GM21825 (cell line): Measurements from ENCODE around the gene ZNF454.

Experiments used
- ATAC-seq: cut with Tn5 transposase; IDR thresholded peaks from one replicate; pipeline ENCODE4 v1.9.1; 2021; ENCODE audit warnings: mild to moderate bottlenecking, moderate library complexity; ENCODE audit not compliant: unreplicated experiment

The ZNF454 gene

DNA sequence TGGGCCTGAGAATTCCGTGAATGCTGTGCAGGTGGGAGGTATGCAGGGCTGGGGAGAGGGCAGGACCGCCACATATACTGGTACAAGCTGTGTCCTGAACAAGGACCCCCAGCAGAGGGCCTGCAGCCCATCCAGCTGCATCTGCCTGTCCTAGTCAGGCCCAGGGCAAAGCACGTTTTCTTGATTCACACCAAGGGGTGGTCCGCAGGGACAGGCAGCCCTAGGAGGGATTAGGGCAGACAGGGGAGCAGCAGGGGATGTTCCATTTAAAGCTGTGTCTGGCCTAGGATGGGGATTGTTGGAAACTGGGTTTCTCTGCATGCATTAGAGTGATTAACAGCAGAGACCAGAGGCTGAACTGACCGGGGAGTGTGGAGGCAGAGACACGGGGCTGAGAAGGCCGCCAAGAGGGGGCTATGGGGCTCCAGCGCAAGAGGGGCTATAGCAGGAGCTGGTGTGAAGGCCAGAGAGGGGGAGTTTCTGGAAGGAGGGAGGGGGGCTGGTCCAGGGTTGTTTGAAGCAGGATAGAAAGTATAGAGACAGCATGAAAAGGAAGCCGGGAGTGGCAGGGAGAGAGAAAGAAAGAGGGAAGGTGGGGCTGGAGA, 51.4 kb downstream of the ZNF454 start:
- ATAC-seq: no peak

DNA sequence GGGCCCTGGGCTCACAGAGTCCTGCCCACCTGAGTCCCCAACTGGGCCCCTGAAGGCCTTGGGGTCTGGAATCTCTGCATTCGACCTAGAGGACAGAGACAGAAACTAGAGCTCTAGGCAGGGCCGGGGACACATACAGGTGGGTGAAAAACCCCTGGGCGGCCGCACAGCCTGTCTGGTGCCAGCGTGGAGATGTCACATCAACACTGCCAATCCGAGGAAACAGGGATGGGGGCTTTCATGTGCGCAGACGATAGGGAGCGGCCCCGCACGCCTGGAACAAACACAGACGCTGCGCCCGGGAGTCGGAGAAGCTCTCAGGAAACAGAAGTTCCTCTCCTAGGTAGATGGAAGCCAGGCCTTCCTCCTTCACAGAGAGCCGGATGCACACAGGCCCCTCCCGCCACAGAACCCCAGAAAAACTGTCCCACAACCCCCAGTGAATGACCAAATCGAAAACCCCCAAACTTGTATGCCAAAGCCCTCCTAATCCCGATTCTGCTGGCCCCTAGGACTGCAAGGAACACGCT, 52.3 kb downstream of the ZNF454 start:
- no peak for ATAC-seq

DNA sequence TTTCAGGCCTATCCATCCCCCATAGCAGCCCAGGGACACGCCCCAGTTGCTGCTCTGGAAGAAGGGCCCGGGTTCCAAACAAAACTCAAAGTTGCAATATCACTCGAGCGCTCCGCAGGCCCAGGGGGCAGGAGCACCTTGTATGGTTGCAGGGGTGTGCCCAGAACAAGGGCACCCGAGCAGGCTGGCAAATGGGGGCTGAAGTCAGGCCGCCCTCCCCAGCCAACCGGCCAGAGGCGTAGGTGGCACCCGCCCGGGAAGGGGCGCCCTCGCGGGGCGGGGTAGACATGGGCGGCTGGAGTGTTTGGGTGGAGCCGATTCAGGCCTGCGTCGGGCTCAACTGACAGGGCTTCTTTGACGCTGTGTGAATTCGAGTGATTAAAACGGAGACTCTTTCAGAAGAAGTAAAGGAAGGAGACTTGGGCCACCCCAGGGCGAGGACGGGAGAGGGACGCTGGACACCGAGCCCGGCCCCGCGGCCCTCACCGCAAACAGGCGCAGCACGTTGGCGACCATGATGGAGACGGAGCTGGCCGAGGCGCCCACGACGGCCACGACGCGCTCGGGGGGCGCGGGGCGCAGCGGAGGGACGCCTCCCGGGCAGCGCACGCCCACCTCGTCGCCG, 53.1 kb downstream of the ZNF454 start:
- ATAC-seq: no peak

GRCh38 chr5:178994580-178995340, 53.8 kb downstream of the ZNF454 start, which contains the start of gene GRM6:
Gene GRM6, minus strand, starts transcription at chr5:178995320. Its CDS starts 376 bp downstream, at chr5:178994944.
- no peak for ATAC-seq

GRCh38 chr5:178995341-178995690, 54.3 kb downstream of the ZNF454 start:
- no peak for ATAC-seq

- no peak for ATAC-seq
Observed at GRCh38 chr5:178996156-178996555, 55.2 kb downstream of the ZNF454 start.

DNA sequence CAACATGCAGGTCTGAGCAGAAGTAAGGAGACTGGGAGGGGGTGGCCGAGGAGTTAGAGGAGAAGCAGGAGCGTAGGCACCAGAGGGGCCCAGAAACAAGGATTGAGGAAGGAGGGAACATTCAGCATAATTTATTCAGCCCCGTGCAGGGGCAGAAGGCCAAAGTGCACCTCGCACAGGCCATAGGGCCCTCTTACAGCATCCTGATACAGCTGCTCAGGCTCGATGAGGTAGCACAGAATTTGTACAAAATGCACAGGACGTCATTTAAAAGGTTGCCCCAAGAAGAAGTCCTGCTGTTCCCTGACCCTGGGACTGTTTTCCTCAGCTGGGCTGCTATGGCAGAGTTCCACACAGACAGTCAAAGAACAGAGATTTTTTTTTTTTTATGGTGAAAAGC, 56.2 kb downstream of the ZNF454 start:
- ATAC-seq: no peak

- ATAC-seq: no peak
Observed at GRCh38 chr5:178998441-178998840, 57.4 kb downstream of the ZNF454 start.

- ATAC-seq: no peak
Observed at GRCh38 chr5:179006564-179006963, 65.6 kb downstream of the ZNF454 start.

- ATAC-seq: no peak
Observed at GRCh38 chr5:179008667-179009066, 67.7 kb downstream of the ZNF454 start.
